Left kidney (tissue), 2 donors: ENCODE data around the gene ABCF2. TPM values are rescaled to one million over a fixed set of nuclear protein-coding genes. Genes with fewer than 3 reads are reported as not detected.
A peak's percentile ranks its signal among the peaks of the same experiment; 100 is the strongest.

ENCODE experiments used
- DNase-seq: peaks from one replicate; pipeline ENCODE4 v3.0.0-alpha.2; 2013
- polyA plus RNA-seq: library from polyadenylated mRNA; unstranded; fragments of 120-200 nt; gene quantifications from one replicate; pipeline ENCODE4 v1.2.1, GENCODE V29; 2013; ENCODE audit not compliant: insufficient read length

ABCF2 gene
- polyA plus RNA-seq, 1 donor = 24.6 TPM

DNA sequence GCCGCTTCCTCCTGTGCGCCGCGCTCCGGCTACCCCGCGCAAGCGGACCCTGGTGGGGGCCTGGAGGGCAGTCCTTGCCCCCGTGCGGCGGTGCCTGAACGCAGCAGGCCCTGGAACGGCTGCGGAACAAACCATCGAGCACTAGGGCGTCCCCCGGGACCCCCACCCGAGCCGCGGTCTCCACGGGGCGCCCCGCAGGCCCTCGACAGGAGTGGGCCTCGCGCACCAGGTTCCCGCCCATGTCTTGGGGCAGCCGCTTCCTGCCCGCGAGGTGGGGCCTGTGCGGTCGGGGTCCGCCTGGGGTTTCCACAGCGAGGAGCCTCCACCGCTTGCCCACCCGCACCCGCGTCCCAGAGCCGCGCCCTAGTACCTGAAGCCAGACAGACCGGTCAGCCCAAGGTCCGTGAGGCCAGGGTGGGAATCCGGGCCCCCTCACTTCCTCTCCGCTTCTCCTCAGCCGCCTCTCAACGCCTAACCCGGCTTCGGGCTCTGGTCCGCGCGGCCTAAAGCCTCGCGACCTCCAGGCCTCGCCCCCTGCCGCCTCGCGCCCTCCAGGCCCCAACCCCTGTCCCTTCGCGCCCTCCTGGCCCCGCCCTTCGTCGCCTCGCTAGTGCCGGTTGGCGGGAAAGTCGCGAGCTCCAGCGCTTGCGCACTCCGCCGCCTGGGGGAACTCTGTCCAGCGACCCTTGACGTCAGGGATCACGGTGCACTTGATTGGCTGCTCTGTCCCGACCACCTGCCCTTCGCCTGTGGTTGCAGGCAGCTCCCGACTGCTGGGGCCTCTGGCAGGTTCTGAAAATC lies 52.6 kb downstream of the ABCF2 start:
- no peak for DNase-seq

DNA sequence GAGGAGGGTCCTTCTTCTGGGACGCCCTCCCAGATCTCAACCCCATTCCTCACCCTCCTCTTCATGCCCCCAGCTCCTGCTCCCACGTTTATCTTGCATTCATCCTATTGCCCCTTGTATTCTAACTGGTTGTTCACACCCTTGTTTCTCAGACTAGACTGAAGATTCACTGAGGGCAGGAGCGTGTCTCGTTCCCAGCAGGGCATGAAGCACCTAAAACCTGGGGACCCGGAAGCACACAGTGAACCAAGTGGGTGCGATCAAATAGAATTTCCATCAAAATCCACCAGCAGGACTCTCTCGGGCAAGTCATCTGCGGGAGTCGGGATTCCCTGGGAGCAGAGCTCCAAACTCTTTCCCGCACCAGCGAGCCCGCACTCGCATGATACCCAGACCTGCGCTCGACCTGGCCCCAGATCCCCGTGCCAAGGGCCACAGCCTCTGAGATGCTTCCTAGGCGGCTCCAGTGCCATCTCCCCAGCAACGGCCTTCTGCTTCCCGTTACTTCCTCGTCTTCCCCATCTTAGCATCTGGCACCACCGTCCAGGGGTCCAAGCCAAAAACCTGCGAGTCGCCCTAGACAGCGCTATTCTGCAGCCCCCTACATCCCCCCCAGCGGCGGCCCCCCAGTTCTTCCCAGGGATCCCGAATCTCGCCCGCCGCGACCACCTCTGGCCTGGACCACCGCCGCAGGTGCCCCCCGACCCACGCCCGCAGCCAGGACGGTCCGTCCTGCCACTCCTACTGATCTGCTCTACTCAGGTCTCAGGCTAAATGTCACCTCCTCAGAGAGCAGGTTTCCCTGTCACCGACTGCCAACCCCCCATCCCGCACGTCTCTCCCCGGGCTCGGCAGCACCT lies 53.4 kb downstream of the ABCF2 start:
- DNase-seq = no peak

DNA sequence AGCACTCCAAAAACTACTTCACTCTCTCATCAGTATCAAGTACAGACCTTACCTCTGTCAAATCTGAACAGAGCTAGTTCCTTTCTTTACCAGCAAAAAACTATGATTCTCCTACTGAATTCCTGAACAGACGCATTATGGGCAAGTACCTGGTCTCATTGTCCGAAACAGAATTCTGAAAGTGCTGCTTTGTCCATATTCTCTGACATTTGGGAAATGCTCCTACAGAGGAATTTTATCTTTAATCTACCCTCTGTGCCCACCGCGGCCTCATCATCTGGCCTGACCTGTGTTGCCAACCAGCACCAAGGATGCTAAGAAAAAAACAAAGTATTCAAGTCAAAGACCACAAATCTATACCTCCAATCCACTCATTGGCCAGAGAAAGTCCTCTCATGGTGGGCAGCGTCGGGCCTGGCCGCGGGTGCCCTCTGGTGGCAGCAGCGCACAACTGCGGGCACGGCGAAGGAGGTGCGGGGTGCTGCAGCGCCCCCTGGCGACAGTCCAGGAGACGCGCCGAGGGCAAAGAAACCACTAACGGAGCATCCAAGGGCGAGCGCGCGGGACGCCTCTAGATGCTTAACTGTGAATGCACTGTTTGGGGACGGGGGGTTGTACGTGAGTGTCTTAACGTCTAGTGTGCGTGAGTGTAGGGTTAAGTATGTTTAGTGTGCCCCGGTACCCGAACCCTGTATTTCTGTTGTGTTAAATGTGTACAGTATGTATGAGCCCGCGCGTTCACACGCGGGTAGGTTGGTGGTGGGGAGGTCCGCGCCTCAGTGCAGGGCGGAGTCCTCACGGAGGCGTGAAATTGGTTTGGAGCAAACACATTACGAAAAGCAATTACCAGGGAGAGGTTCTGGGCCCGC lies 54.5 kb downstream of the ABCF2 start:
- peak; percentile 68 for DNase-seq

DNA sequence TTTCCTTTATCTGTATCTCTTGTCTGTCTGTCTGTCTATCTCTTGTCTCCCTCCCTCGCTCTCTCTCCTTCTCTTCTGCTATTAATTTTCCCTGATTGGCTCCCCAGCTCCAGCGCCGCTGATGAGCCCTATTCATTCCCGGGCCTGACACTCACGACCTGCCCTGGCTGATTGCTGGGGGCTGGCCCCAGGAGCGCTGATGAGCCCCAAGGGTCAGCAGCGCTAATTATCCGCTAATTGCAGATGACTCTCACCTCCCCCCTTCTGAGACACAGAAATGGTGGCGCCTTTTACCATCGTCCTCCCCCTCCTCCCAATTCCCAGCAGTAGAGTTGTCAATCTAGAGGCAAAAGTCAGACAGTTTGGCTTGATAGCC lies 58.2 kb downstream of the ABCF2 start:
- no peak for DNase-seq

DNA sequence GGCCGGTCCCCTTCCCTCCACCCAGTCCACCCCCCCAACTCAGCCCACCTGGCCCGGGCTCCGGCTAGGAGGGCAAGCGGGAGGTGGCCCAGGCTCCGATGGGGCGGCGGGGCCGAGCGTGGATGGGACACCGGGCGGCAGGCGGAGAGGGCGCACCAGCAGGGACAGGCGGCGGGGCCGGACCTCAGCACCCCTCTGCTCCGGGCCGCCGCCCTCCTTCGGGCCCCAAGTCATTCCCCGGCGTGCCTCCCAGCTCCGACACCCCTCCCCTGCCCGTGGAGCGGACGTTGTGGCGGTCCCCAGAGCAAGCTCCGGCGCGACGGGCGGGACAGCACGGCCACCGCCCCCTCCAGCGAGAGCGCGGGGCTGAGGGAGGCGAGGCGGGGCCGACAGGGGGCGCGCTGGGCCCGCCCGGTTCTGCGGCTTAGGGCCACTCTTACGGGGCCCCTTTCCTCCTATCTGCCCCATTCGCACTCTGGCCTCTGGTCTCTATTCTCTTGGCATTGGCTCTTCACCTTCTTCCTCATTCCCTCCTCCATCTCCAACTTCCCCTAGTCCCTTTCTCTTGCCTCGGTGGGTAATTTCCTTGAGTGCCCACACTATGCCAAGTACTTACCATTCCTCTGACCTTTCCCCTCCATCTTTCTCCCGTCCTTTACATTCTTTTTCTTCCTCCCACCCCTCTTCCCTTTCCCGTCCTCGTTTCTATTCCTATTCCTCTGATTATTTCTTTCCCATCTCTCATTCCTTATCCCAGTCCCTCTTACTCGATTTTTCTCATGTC lies 58.8 kb downstream of the ABCF2 start:
- DNase-seq = no peak

DNA sequence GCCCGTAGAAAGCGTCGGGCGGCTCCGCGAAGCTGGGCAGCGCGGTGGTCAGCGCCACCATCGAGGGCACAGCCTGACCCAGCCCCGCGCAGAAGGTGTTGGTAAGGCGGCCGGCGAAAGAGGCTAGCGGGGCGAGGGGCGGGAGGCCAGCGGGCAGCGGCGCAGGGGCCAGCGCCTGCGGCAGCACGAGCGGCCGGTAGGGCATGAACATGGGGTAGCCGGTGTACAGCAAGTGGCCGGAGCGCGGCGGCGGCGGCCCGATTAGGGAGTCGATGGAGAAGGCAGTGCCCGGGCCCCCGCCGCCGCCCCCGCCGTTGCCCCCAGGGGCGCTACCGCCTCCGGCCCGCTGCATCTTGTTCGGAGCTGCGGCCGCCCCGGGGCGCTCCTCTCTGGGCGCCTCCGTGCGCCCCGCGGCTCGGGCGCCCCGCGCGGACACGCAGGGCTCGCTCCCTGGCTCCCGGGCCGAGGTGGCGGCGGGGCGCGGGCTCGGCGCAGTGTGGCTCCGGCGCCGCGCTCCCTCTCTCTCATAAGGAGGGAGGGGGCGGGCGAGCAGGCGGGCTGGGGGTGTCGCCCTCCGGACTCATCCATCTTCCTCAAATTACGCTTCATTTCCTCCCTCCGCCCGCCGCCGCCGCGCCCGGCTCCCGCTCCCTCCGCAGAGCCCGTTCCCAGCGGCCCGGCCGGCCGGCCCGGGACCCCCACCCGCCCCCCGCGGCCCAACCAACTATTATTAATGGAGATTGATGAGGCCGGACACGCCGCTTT lies 59.6 kb downstream of the ABCF2 start, which contains the start of gene GBX1:
Gene GBX1 (minus strand): TSS at position 498 of the 765 bp plus-strand sequence. CDS start 146 bp downstream, at position 352.
- DNase-seq = peak; percentile 60

DNA sequence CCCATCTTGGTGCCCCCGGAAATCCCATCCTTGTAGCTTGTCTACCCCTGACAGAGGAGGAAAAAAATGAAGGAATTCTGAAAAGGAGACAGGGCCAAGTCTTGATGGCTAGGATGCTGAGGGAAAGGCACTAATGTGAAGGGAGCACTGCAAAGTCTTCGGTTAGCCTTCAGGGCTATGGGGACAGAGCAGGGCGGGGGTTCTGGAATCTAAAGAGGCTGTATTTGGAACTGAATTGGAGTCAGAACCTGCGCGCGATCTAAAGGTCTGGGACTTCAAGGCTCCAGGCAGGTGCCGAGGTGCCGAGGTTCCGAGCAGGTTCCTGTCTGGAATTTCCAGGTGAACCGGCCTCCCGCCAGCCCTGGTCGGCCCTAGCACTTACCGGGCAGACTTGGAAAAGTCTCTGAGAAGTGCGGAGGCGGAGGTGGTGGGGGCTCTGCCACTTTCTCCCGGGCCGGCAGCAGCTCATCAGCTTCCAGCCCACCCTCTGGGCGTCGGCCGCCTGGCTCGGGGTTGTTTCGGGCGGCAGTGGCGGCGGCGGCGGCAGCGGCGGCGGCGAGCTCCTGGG lies 60.3 kb downstream of the ABCF2 start:
- DNase-seq = no peak

Other genes with a start within 250 kb of the ABCF2 start
- 13.1 TPM for gene KCNH2, start 248.9 kb downstream of the ABCF2 start, polyA plus RNA-seq
- gene NOS3, start 236.2 kb downstream of the ABCF2 start, polyA plus RNA-seq = 8.7 TPM
- 3.0 TPM for gene ATG9B, start 202.7 kb downstream of the ABCF2 start, polyA plus RNA-seq
- gene ABCB8, start 198.8 kb downstream of the ABCF2 start, polyA plus RNA-seq = 28.4 TPM
- 2.3 TPM for gene ASIC3, start 178.7 kb downstream of the ABCF2 start, polyA plus RNA-seq
- gene CDK5, start 169.3 kb downstream of the ABCF2 start, polyA plus RNA-seq = 17.8 TPM
- 84.4 TPM for gene SLC4A2, start 167.6 kb downstream of the ABCF2 start, polyA plus RNA-seq
- gene FASTK, start 146.4 kb downstream of the ABCF2 start, polyA plus RNA-seq = 47.8 TPM
- 19.7 TPM for gene TMUB1, start 143.7 kb downstream of the ABCF2 start, polyA plus RNA-seq
- 65.0 TPM for gene AGAP3, start 140.7 kb downstream of the ABCF2 start, polyA plus RNA-seq
- 0.22 TPM for gene GBX1, start 59.5 kb downstream of the ABCF2 start, polyA plus RNA-seq
- gene ASB10, start 40.0 kb downstream of the ABCF2 start, polyA plus RNA-seq = not detected
- gene H2BK1, start 16.7 kb downstream of the ABCF2 start, polyA plus RNA-seq = not detected
- gene CHPF2, start 5.3 kb upstream of the ABCF2 start, polyA plus RNA-seq = 21.2 TPM
- gene SMARCD3, start 21.5 kb upstream of the ABCF2 start, polyA plus RNA-seq = 80.6 TPM
- gene NUB1, start 114.6 kb upstream of the ABCF2 start, polyA plus RNA-seq = 100.0 TPM
- gene WDR86, start 182.8 kb upstream of the ABCF2 start, polyA plus RNA-seq = 38.8 TPM
- 4.4 TPM for gene CRYGN, start 212.9 kb upstream of the ABCF2 start, polyA plus RNA-seq